NT2/D1 (cell line): ENCODE measurements around the gene FOXA1.

Experiments
- DNase-seq: peaks from one replicate; pipeline ENCODE4 v3.0.0-alpha.2; 2011; ENCODE audit warnings: low read depth, low spot score
- H3K27me3 ChIP-seq: 2 replicates; pipeline ENCODE4 v1.6.0; 2011; ENCODE audit warnings: mild to moderate bottlenecking; ENCODE audit not compliant: insufficient read length, insufficient read depth
- H3K36me3 ChIP-seq: 2 replicates; pipeline ENCODE4 v1.6.1; 2011; ENCODE audit warnings: mild to moderate bottlenecking, low read length, mixed read lengths; ENCODE audit not compliant: insufficient read depth, insufficient read length
- H3K4me1 ChIP-seq: 2 replicates; pipeline ENCODE4 v1.5.1; 2011; ENCODE audit not compliant: insufficient read depth, insufficient read length
- H3K4me3 ChIP-seq: 2 replicates; pipeline ENCODE4 v1.5.1; 2011; ENCODE audit warnings: low read depth; ENCODE audit not compliant: insufficient read length
- H3K9ac ChIP-seq: 2 replicates; pipeline ENCODE4 v1.6.0; 2011; ENCODE audit warnings: low read depth; ENCODE audit not compliant: insufficient read length
- H3K9me3 ChIP-seq: 2 replicates; pipeline ENCODE4 v1.5.1; 2011; ENCODE audit warnings: mild to moderate bottlenecking, low read length; ENCODE audit not compliant: insufficient read depth
- SUZ12 ChIP-seq: IDR thresholded peaks from 2 replicates; pipeline ENCODE4 v1.6.1; 2011; ENCODE audit not compliant: insufficient read length, insufficient read depth; ENCODE audit errors: extremely low read depth
- YY1 ChIP-seq: IDR thresholded peaks from 2 replicates; pipeline ENCODE4 v1.6.1; 2011; ENCODE audit not compliant: insufficient read length, insufficient read depth
- ZNF274 ChIP-seq: IDR thresholded peaks from 2 replicates; pipeline ENCODE4 v1.6.1; 2011; ENCODE audit warnings: mild to moderate bottlenecking, low read depth, low read length

FOXA1 gene

DNA sequence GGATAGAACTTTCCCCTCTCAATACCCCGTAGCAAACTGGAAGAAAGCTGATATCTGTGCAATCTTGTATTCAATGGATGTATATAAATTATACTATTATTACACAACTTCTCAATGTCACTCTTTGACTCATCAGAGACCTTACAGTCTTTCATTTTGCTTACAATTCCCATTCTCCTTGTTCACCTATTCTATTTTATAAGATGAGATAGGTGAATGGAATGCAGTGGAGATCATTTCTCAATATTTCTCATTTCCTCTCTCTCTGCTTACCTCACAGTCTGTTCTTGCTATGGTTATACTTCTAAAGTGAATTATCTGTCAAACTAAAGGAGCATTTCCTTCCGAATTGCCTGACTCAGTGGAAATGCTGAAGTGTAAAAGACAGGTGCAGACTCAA, 14.9 kb downstream of the FOXA1 start:
- Histone ChIP-seq H3K9me3 (no peaks in the 10 kb centered on the region), H3K9ac (no peak overlapping the region), H3K4me3 (no peak overlapping the region), H3K4me1 (no peaks in the 10 kb centered on the region), H3K27me3 (peaks cover 76% of the 10 kb centered on the region), H3K36me3 (no peaks in the 10 kb centered on the region)
- DNase-seq: no peak
- no peak for TF ChIP-seq ZNF274
- no peak for TF ChIP-seq SUZ12
- no peak for TF ChIP-seq YY1

DNA sequence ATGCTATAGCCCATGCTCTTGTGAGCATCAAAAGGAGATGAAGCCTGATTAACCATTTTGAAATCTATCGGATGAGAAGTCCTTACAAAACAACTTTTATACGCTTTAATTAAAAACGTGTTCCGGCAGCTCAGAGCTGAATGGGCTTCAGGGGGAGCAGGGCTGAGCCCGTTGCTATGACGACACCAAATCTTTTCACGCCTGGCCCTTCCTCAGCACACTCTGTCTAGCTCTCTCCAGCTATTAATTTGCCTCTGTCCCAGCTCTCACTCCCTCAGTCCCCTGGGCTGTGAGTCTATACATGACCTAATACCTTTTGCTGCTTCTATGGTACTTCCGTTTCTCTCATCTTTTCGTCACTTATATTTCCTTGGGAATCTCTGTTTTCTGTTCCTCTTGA, 15.8 kb downstream of the FOXA1 start:
- no peak for DNase-seq
- TF ChIP-seq ZNF274: no peak
- TF ChIP-seq SUZ12: no peak
- no peak for TF ChIP-seq YY1
- H3K9me3 ChIP-seq: no peaks in the 10 kb centered on the region
- no peak overlapping the region for H3K4me3 ChIP-seq
- H3K9ac ChIP-seq: no peak overlapping the region
- H3K27me3 ChIP-seq: peaks cover 67% of the 10 kb centered on the region
- H3K4me1 ChIP-seq: no peaks in the 10 kb centered on the region
- H3K36me3 ChIP-seq: no peaks in the 10 kb centered on the region

DNA sequence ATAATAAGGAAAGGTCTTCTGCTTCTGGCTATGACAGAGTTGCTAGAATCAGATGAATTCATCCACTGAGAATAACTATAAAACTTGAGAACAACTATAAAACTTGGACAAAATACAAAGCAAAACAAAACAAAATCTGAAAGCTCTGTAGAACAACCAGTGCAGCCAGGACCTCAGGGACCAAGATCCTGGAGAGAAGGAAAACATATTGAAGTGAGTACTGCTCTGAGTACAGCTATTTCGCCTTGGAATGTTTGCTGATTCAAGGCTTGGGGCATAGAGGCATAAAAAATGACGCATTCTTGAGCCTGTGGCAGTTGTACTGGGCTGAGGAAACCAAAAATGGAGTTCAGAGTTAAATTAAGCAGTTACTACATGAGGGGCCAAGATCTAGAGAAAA, 21.7 kb downstream of the FOXA1 start:
- H3K27me3 ChIP-seq: peaks cover 9% of the 10 kb centered on the region
- H3K9me3 ChIP-seq: no peaks in the 10 kb centered on the region
- H3K4me1 ChIP-seq: no peaks in the 10 kb centered on the region
- H3K9ac ChIP-seq: no peak overlapping the region
- H3K36me3 ChIP-seq: no peaks in the 10 kb centered on the region
- no peak overlapping the region for H3K4me3 ChIP-seq
- no peak for DNase-seq
- TF ChIP-seq SUZ12 (no peak), YY1 (no peak), ZNF274 (no peak)

DNA sequence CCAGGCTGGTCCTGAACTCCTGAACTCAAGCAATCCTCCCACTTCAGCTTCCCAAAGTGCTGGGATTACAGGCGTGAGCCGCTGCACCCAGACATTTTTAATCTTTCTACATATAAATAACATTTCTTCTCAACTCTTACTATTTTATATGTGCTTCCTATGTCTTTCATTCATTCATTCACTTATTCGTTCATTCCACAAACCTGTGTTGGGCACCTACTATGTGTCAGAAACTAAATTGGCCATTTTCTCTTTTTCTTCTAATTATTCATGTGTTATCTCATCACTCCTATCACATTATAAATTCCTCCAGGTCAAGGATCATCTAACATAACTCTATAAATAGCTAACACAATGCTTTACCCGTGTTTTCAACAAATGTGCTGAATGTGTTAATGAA, 23.7 kb downstream of the FOXA1 start:
- Histone ChIP-seq H3K9ac (no peak overlapping the region), H3K27me3 (no peaks in the 10 kb centered on the region), H3K9me3 (no peaks in the 10 kb centered on the region), H3K4me1 (no peaks in the 10 kb centered on the region), H3K4me3 (no peak overlapping the region), H3K36me3 (no peaks in the 10 kb centered on the region)
- TF ChIP-seq SUZ12 (no peak), ZNF274 (no peak), YY1 (no peak)
- DNase-seq: no peak

DNA sequence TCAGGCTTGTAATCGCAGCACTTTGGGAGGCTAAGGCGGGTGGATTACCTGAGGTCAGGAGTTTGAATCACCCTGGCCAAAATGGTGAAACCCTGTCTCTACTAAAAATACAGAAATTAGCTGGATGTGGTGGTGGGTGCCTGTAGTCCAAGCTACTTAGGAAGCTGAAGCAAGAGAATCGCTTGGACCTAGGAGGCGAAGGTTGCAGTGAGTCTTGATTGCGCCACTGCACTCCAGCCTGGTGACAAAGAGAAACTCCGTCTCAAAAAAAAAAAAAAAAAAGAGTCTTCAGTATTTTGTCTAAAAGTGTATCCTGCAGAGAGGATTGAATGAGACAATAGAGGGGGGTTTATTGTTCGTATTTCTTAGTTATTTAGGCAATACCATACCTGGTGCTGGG, 25.3 kb downstream of the FOXA1 start:
- TF ChIP-seq SUZ12 (no peak), YY1 (no peak), ZNF274 (no peak)
- H3K9me3 ChIP-seq: no peaks in the 10 kb centered on the region
- no peak for DNase-seq
- H3K9ac ChIP-seq: no peak overlapping the region
- H3K27me3 ChIP-seq: no peaks in the 10 kb centered on the region
- no peak overlapping the region for H3K4me3 ChIP-seq
- no peaks in the 10 kb centered on the region for H3K4me1 ChIP-seq
- H3K36me3 ChIP-seq: no peaks in the 10 kb centered on the region

DNA sequence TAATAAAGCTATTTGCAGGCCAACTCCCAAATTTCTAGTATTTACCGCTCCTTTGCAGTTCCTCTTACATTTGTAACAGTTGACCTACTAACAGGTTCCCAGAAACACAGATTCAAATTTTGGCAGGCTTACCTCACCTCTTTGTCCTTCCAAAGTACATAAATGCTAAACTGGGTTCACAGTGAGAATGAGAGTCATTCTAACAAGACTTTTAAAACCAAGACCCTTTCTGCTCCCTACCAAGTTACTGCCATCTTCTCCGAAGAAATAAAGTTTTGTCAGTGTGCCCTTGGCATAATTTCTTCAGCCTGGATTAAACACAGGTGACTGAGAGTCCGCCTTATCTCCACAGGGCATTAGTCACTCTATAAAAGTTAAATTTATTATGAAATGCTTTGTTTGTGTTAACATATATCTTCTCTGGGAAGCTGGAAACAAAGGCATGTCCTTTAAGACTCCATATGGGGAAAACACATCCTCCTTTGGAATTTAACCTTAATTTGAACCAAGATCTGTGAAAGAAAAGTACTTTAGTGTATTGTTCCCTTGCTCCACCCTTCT, 28.2 kb downstream of the FOXA1 start:
- H3K4me1 ChIP-seq: no peaks in the 10 kb centered on the region
- DNase-seq: no peak

DNA sequence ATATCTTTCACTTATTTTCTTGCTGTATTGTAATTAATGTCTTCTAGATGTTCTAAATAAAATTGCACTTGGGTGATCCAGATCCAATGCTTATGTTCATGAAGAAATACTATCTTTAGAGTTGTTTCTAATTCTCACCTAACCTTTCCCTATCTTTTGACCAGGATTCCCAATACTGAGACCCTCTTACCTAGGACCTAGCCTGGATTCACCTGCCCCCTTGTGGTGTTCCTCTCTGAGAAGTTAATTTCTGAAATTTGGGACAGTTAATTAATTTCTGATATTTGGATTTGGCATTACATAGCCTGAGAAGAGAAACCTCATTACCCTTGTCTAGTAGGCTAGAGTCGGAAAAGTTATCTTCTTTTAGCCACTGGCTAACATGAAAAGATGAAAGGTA, 29.5 kb downstream of the FOXA1 start:
- Histone ChIP-seq H3K4me1 (no peaks in the 10 kb centered on the region), H3K36me3 (no peaks in the 10 kb centered on the region), H3K9ac (no peak overlapping the region), H3K9me3 (no peaks in the 10 kb centered on the region), H3K27me3 (no peaks in the 10 kb centered on the region), H3K4me3 (no peak overlapping the region)
- DNase-seq: no peak
- TF ChIP-seq SUZ12: no peak
- no peak for TF ChIP-seq YY1

More for the DNA sequence above, 28.2 kb downstream of the FOXA1 start:
- TF ChIP-seq YY1 (no peak), SUZ12 (no peak), ZNF274 (no peak)
- H3K36me3 ChIP-seq: no peaks in the 10 kb centered on the region
- no peak overlapping the region for H3K9ac ChIP-seq
- H3K9me3 ChIP-seq: no peaks in the 10 kb centered on the region
- no peaks in the 10 kb centered on the region for H3K27me3 ChIP-seq
- no peak overlapping the region for H3K4me3 ChIP-seq

DNA sequence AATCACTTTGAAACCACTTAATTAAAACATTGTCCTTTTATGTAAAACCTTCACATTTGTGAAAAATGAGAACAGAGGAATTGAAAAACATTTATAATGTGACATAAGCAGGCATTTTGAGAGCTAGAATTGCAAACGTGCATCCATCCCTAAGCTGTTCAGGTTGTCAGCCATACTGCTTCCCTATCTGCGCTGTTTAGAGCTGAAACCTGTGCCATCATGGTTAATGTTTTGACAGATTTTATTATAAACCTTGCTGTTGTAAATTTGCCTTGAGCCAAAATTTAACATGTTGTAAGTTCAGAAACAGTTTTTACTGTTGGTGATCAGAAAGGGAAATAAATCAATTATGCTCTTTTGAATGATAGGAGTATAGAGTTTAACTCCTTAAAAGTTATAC, 31.9 kb downstream of the FOXA1 start:
- TF ChIP-seq YY1 (no peak), SUZ12 (no peak), ZNF274 (no peak)
- Histone ChIP-seq H3K27me3 (no peaks in the 10 kb centered on the region), H3K4me3 (no peak overlapping the region), H3K4me1 (no peaks in the 10 kb centered on the region), H3K9ac (no peak overlapping the region), H3K36me3 (no peaks in the 10 kb centered on the region), H3K9me3 (no peaks in the 10 kb centered on the region)
- DNase-seq: no peak
